NCI-H187 treated with DMSO at 0.1 percent for 48 hours (cell line): ENCODE results near the gene LRSAM1.

Experiments used
- DNase-seq: peaks from one replicate; lab custom pipeline; 2025; lab: John Stamatoyannopoulos, UW

Gene LRSAM1

DNA sequence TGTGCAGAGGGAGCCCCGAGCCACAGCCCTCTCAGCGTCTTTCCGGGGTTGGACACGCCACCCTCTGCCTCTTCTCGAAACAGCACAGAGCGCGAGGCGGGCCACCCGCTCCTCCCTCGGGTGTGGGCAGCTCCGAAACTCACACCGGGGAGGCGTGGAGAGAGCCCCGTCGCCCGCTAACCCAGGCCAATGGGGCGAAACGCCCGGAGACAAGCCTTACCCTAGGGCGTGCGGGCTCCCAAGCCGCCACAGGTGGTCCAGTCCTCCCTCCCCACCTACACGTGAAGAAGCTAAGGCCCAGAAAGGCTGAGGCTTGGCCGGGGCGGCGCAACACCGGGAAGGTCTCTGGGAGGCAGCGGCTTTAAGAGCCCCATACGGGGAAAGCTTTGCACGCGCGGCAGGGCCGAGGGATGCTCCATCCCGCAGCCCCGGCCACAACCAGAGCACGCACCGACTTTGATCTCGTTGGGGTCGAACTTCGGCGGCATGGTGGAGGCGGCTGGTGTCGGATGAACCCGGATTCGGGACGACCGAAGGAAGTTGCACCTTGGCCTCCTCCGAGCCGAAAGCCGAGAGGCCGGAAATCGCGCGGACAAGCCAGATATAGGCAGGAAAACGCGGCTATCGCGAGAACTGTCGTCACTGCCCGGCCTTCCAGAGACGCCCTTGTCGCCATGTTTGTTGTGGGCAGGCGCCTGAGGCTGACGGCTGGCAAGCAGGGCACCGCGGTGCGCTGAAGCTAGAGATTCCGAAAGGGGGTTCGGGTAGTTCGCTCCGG, at the start of gene LRSAM1, which contains the start of gene RPL12:
Gene LRSAM1, plus strand, starts transcription at position 681 of the 778 bp plus-strand sequence. CDS start 3,018 bp downstream, outside the sequence.
Gene RPL12, minus strand, starts transcription at position 577 of the 778 bp plus-strand sequence. Its CDS starts 89 bp downstream, at position 488.
- DNase-seq, result peak; percentile 15

DNA sequence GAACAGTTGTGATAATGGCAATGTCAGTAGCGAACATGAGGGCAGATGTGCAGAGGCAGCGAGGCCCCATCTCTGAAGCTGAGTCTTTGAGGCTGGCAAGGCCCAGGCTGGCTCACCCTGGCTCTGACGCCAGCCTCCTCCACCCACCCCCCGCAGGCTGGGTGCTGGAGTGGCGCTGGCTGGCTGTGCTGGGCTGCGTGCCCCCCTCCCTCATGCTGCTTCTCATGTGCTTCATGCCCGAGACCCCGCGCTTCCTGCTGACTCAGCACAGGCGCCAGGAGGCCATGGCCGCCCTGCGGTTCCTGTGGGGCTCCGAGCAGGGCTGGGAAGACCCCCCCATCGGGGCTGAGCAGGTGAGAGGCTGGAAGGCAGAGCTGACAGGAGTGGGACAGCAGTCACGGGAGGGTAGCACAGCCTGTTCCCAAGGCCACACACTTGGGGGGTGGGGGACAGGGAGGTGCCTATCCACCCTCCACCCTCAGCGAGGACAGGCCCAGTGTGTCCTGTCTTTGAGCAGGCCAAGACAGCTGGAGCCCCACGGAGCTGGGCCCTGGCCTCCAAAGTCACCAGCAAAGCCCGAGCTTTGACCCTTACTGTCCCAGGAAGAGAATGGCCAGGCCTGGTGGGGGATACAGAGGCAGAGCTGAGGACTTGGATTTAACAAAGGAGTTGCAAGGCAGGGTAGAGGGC, 48.8 kb upstream of the LRSAM1 start:
- DNase-seq, result no peak

DNA sequence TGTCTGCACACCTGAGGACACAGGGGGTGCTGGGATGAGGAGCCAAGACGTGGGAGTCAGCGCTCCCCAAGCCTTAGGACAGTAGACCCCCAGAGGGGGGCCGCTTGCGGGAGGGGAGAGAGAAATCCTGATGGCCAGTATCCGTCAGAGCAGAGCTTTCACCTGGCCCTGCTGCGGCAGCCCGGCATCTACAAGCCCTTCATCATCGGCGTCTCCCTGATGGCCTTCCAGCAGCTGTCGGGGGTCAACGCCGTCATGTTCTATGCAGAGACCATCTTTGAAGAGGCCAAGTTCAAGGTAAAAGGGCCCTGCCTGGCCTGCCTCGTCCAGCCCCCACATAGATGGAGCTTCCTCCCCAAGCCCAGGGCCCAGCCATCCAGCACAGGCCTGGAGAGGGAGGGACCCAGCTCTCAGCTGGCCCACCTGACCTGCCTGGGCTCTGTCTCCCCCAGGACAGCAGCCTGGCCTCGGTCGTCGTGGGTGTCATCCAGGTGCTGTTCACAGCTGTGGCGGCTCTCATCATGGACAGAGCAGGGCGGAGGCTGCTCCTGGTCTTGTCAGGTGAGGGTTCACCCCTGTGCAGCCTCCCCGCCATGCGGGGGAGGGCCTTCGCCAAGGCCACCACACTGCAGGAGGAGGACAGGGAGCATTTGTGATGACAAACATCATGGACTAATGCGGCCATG, 47.7 kb upstream of the LRSAM1 start:
- DNase-seq, result no peak

DNA sequence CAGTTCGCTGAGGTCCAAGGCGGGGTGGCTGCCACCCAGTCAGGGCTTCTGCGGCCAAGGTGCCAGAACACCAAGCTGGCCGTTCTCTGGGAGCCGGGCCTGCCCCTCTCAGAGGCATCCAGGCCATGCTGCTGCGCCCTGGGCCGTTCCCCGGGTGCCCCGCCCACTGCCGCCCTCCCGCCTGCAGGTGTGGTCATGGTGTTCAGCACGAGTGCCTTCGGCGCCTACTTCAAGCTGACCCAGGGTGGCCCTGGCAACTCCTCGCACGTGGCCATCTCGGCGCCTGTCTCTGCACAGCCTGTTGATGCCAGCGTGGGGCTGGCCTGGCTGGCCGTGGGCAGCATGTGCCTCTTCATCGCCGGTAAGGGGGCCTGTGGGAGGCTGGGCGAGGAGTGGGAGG, 46.7 kb upstream of the LRSAM1 start:
- no peak for DNase-seq

DNA sequence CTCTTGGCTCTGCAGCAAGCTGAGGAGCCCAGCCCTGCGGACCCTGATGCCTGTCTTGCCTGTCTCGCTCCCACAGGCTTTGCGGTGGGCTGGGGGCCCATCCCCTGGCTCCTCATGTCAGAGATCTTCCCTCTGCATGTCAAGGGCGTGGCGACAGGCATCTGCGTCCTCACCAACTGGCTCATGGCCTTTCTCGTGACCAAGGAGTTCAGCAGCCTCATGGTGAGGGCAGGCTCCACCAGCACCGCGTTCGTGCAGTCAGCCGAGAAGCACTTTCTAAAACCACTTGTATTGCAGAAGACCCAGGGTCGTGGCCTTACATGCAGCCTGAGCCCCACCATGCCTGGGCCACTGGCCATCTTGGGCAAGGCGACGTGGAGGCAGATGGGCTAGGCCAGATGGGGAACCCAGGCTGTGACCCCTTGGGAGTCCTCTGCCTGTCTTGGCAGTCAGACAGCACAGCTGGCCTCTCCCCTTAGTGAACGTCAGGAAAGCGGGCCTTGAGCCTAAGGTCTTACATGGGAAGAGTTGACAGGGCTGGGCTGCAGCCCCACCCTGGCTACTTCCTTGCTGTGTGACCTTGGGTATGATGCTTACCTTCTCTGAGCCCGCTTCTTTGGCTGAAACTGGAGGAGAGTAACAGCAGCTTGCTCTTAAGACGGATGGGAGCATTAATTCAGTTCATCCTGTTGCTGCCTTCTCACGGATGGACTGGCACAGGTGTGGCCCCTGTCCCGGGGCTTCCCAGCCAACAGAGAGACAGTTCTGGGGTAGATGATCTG, 45.8 kb upstream of the LRSAM1 start:
- DNase-seq, result no peak

DNA sequence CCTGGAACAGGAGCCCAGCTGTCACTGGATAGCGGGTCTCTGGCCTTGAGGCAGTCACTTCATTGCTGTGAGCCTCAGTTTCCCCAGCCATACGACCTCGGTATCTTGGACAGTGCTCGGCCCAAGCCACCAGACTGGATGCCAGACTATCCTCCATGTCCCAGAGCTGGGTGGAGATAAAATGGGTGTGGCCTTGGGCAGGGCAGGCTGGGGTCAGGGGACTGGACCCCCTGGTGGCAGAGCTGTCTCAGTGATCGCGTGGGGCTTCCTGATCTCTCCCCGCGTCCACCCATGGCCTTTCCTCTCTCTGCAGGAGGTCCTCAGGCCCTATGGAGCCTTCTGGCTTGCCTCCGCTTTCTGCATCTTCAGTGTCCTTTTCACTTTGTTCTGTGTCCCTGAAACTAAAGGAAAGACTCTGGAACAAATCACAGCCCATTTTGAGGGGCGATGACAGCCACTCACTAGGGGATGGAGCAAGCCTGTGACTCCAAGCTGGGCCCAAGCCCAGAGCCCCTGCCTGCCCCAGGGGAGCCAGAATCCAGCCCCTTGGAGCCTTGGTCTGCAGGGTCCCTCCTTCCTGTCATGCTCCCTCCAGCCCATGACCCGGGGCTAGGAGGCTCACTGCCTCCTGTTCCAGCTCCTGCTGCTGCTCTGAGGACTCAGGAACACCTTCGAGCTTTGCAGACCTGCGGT, 44.4 kb upstream of the LRSAM1 start:
- DNase-seq, result no peak

DNA sequence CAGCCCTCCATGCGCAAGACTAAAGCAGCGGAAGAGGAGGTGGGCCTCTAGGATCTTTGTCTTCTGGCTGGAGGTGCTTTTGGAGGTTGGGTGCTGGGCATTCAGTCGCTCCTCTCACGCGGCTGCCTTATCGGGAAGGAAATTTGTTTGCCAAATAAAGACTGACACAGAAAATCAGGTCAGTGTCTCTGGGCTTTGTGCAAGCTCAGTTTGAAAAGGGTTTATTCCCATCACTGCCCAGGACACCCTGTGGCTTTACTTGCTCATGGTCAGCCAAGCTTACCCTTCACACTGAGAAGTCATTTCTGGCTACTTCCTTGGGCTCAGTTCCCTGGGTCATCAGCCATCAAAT, 43.8 kb upstream of the LRSAM1 start:
- DNase-seq, result no peak

DNA sequence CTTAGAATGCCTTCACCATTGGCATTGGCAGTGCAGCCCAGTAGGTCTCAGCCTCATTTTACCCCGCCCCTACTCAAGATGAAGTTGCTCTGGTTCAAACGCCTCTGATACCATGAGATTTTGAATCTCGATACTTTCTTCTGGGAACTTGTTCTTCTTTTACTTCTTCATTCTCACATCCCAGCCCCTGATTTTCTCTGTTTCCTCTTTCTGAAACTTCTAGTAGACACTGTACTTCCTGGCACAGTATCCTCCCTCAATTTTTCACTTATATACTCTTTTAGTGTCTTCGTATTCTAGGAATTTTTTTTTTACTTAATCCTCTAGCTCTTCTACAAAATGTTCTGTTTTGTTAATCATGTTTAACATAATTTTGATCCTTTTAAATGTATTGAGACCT, 40.2 kb upstream of the LRSAM1 start:
- DNase-seq, result no peak

DNA sequence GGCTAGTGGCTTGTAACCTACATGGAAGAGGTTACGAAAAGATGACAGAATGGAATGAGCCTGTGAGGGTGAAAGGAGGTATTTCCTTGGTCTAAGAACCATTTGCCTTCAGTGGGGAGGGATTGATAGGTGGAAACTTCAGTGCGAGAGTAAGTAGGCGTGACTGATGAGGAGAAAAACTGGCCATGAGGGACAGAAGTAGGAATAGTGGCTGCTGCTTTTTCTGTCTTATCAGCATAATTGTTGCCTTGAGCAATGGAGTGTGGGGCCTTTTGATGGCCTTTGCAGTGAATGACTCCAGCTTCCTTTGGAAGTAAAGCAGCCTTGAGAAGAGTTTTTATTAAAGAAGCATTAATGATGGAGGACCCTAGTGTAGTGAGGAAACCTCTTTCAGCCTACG, 36.2 kb upstream of the LRSAM1 start:
- no peak for DNase-seq

DNA sequence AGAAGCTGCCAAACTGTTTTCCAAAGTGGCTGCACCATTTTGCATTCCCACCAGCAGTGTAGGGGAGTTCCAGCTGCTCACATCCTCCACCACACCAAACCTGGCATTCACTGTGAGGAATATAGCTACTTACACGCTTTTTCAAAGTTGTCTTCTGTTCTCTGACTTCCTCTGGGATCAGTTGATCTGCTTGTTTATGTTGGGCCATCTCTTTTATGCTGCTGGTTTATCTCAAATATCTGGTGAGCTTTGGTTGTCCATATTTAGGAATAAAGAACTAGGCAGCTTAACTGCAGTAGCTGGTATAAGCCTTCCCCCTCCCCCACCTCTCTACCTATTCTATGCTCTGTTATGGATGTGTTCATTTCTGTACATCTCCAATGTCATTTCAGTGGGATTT, 35.7 kb upstream of the LRSAM1 start:
- no peak for DNase-seq

DNA sequence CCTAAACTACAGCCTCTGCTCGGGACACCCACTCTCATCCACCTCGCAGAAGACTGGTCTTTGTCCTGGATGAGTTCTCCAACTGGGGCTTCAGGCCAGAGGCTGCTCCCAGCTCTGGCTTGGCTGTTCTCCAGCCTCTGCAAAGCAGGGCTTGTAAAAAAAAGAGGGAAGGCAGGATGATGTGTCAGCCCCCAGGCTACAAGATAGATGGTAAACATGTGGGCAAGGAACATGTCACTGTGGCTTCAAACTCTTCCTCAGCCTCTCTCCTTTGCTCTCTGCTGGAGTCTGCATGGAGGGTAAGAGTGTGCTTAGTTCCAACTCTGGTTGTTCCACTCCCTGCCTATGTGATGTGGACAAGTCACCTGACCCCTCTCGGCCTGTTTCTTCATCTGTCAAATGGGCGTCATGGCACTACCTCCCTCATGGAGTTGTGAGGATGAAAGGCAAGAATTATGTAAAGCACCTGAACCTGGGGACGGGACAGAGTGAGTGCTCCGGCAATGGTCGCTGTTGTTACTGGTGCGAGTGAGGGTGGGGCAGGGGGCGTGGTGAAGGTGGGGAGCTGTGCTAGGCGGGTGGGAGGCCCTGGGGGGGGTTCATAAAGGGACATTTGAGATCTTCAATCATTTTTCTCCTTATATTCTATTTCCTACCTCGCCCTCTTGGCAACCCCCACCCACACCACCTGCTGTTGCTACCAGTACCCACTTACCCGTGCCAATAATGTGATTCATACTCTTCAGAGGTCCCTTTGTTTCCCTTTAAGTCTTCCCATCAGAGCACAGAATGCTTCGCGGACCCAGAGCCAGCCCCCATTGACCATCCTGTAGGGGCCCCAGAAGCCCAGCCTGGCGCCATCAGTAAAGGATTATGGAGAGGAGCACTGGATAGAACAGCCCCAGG, 33.9 kb upstream of the LRSAM1 start:
- no peak for DNase-seq

DNA sequence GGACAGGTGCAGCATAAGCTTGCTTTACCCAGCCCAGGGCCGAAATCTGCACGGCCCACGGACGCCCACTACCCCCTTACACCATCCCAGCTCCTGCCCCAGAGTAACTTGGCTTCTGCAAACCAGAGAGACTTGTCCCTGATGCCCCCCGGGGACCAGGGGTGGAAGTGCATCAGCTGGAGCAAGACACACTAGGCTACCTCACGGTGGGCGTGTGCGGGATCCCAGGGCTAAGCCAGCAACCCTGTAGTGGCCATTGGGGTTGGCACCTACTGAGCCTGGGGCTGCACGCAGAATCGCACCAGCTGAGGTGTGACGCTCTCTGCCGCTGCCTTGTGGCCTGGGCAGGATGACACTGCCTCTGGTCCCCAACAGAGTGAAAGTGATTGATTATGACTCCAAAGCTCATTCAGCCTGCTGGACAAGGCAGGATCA, 33.3 kb upstream of the LRSAM1 start:
- no peak for DNase-seq

DNA sequence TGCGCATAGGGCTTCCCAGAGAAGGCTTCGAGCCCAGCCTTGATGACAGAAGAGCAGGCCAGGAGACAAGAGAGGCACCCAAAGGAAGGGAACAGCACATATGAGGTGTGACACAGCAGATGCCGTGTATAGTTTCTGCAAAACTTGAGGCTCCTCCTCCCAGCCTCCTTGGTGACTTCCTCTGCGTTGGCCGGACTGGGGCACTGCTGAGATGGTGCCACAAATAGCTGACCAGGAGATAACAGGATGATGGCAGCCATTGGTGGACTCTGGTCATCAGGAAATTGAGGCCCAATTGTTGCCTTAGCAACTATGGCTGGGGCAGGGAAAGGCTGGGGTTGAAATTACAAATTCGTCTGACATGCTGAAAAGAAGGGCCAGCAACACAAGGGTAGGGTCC, 32.0 kb upstream of the LRSAM1 start:
- DNase-seq, result no peak

DNA sequence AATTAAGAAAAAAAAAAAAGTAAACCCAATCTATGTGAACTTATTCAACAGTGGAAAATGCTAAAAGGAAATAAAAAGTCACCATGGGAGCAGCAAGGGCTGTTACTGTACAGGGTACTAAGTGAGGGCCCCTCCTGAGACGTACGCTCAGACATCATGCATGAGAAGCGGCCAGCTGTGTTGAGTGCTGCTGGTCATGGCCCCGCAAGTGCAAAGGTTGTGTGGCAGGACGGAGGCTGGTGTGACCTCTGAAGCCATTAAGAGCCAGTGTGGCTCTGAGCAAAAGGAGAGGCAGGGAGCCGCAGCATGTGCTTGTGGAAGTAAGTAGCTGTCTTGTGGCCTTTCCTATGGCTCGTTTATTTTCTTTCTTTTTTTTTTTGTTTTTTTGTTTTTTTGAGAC, 30.3 kb upstream of the LRSAM1 start:
- DNase-seq, result no peak

DNA sequence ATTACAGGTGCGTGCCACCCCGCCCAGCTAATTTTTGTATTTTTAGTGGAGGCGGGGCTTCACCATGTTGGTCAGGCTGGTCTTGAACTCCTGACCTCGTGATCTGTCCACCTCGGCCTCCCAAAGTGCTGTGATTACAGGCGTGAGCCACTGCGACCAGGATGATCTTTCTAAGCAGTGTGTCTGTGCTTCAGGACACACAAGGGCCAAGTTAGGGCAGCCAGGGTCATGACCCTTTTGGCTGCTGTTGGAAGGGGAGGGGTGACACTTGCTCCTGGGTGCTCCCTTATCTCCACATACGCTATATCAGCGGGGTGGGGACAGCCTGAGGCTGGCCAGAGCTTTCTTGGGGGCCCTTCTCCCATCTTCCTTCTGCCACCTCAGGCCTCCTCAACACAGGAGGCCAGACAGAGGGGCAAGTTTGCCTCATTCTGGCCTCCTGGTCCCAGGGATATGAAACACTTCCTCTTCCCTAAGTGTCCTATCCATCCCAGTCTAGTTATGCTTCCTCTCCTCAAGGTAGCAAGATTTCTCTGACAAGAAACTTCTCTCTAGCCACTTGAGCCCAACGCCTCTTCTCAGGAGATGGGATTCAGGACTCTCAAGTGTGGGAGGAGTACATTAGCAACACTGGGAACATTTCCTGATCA, 29.1 kb upstream of the LRSAM1 start:
- no peak for DNase-seq

DNA sequence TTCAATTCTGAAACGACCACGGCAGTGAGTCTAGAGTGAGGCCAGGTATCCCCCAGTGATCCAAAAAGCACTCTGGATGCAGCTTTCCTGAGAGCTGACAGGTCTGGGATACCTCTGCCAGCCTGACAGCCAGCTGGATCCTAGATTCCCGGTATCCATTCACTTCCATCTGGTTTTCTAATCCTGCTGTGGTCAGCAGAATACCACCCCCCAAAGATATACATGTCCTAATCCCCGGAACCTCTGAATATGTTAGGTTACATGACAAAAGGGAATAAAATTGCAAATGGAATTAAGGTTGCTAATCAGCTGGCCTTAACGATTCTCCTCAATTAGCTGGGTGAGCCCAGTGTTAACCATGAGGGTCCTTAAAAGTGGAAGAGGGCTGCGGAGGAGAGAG, 28.5 kb upstream of the LRSAM1 start:
- DNase-seq, result no peak

DNA sequence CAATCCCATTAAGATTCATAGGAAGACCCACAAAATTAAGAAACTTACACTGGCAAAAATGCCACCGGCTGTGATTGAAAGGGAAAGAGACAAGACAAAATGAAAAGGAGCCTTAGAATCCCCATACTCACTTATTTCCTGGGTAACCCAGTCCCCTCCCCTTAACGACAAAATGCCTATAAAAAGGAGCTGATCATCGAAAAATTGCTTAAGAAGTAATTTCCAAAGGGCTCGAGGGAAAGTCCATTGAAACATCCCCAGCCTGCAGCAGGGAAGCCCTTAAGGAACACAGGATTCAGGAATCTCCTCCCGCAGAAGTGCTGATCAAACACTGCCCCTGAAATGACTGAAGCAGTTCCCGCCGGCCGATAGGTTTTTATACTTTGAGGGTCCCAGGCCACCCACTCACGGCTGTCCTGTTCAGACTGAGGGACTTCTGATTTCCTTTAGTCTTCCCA, 27.8 kb upstream of the LRSAM1 start:
- DNase-seq, result no peak

DNA sequence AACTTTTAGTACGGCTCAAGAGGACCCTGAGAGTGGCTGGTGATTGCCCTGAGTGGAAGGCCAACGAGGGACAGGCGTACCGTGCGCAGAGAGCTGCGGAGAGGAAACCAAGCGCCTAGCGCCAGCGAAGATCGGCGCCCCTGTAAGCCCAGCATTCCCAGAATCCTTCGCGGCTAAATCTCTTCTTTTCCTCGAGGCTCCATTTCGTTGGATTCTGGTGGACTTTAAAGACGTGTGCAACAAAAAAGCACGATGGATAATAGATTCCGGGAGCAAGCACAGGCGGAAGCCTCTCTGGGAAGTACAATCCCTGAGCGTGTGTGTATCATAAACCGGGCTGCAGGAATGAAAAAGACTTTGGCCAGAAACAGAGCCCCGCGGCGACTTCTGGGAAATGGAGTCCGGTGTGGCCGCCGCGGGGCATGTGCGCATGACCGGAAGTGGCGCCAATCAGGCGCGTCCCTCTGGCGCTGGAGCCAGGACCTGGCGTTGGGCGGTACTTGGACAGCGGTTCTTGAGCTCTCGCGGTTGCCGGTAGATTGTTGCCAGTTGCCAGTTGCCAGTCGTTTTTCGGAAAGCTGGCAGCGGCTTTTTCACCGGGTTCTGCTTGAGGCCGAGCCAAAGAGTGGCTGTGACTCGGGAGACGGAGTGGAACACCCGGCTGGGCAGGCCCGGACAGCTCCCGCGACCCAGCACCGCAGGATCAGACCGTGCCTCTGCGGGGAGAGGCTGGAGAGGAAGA, 27.2 kb upstream of the LRSAM1 start, which contains the start of gene ZNF79:
Gene ZNF79, plus strand, starts transcription at position 449 of the 742 bp plus-strand sequence. CDS start 406 bp downstream, outside the sequence.
- DNase-seq, result peak; percentile 67

DNA sequence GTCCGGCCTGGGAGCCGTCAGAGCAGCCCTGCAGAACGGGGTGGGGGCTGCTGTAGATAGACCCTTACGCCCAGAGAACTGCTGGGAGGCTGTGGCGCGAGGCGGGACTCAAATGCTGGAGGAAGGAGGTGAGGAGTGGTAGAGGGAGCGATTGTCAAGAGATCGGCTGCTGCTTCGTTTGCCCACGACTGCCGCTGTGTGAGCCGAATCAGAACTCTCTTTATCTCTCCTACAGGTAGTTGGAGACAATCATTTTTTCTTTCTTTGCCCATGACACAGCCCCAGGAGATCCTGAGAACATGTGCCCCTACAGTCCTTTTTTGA, 26.7 kb upstream of the LRSAM1 start:
- DNase-seq, result no peak
